ENCODE results near the gene CDC42SE2. TPM values are rescaled to one million over a fixed set of nuclear protein-coding genes. Genes with fewer than 3 reads are reported as not detected.
"Not testable (repeated sequence)": the region's sequence is repeated elsewhere in the genome, so short reads cannot be mapped to it uniquely, and the experiment has no call there.

CDC42SE2 gene
- total RNA-seq, 1 donor from 2014 or later, result 29.3 TPM

- no peak for TF ChIP-seq CTCF (IDR thresholded peaks at IDR 0.05; ENCODE audit: unreplicated experiment)
- H3K4me1 Mint-ChIP-seq (ENCODE audit: low read depth), result no peaks in the 10 kb centered on the region
- no peak for DNase-seq (ENCODE audit: low spot score, unreplicated experiment)
- H3K27me3 Mint-ChIP-seq, result no peaks in the 10 kb centered on the region
- no peak overlapping the region for H3K4me3 Mint-ChIP-seq (ENCODE audit: low read depth)
- H3K27ac Mint-ChIP-seq, result no peak overlapping the region
- no peaks in the 10 kb centered on the region for H3K9me3 Mint-ChIP-seq (ENCODE audit: low read depth)
- no peaks in the 10 kb centered on the region for H3K36me3 Mint-ChIP-seq (ENCODE audit: insufficient read depth)
Measured at GRCh38 chr5:131250751-131251475, 12.9 kb upstream of the CDC42SE2 start.

GRCh38 chr5:131252824-131253171 lies 11.1 kb upstream of the CDC42SE2 start:
- TF ChIP-seq CTCF (IDR thresholded peaks at IDR 0.05; ENCODE audit: unreplicated experiment), result no peak
- H3K4me1 Mint-ChIP-seq (ENCODE audit: low read depth), result no peaks in the 10 kb centered on the region
- no peaks in the 10 kb centered on the region for H3K36me3 Mint-ChIP-seq (ENCODE audit: insufficient read depth)
- no peaks in the 10 kb centered on the region for H3K9me3 Mint-ChIP-seq (ENCODE audit: low read depth)
- H3K27ac Mint-ChIP-seq, result no peak overlapping the region
- H3K4me3 Mint-ChIP-seq (ENCODE audit: low read depth), result no peak overlapping the region
- no peak for DNase-seq (ENCODE audit: low spot score, unreplicated experiment)
- H3K27me3 Mint-ChIP-seq, result no peaks in the 10 kb centered on the region

GRCh38 chr5:131254025-131254424 lies 9.8 kb upstream of the CDC42SE2 start:
- not testable (repeated sequence) for H3K4me3 Mint-ChIP-seq (ENCODE audit: low read depth); H3K4me1 Mint-ChIP-seq (ENCODE audit: low read depth); H3K27ac Mint-ChIP-seq; H3K27me3 Mint-ChIP-seq; H3K9me3 Mint-ChIP-seq (ENCODE audit: low read depth); H3K36me3 Mint-ChIP-seq (ENCODE audit: insufficient read depth); DNase-seq (ENCODE audit: low spot score, unreplicated experiment)

GRCh38 chr5:131254741-131255140 lies 9.1 kb upstream of the CDC42SE2 start:
- TF ChIP-seq CTCF (IDR thresholded peaks at IDR 0.05; ENCODE audit: unreplicated experiment), result no peak
- Mint-ChIP-seq H3K27ac (no peak overlapping the region), H3K36me3 (ENCODE audit: insufficient read depth) (no peaks in the 10 kb centered on the region), H3K4me3 (ENCODE audit: low read depth) (no peak overlapping the region), H3K27me3 (no peaks in the 10 kb centered on the region), H3K9me3 (ENCODE audit: low read depth) (no peaks in the 10 kb centered on the region), H3K4me1 (ENCODE audit: low read depth) (no peaks in the 10 kb centered on the region)
- no peak for DNase-seq (ENCODE audit: low spot score, unreplicated experiment)

DNA sequence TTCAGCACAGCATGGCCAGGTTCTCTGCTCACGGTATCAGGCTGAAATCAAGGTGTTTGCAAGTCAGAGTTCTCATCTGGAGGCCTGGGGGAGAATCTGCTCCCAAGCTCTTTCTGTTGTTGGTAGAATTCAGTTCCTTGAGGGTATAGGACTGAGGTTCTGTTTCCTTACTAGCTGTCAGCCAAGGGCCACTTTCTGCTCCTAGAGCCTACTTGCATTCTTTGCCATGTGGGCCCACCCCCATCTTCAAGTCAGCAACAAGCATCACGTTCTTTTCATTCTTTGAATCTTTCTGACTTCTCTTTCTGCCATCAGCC lies 7.4 kb upstream of the CDC42SE2 start:
- Mint-ChIP-seq H3K36me3 (ENCODE audit: insufficient read depth) (no peaks in the 10 kb centered on the region), H3K9me3 (ENCODE audit: low read depth) (no peaks in the 10 kb centered on the region)

More for the DNA sequence above, 7.4 kb upstream of the CDC42SE2 start:
- no peak overlapping the region for H3K27ac Mint-ChIP-seq
- no peak for DNase-seq (ENCODE audit: low spot score, unreplicated experiment)
- no peaks in the 10 kb centered on the region for H3K4me1 Mint-ChIP-seq (ENCODE audit: low read depth)
- H3K4me3 Mint-ChIP-seq (ENCODE audit: low read depth), result no peak overlapping the region
- no peaks in the 10 kb centered on the region for H3K27me3 Mint-ChIP-seq
- TF ChIP-seq CTCF (IDR thresholded peaks at IDR 0.05; ENCODE audit: unreplicated experiment), result no peak
